ENCODE measurements around the gene IMPA2.
"Not testable (repeated sequence)": the region's sequence is repeated elsewhere in the genome, so short reads cannot be mapped to it uniquely, and the experiment has no call there.

DNA sequence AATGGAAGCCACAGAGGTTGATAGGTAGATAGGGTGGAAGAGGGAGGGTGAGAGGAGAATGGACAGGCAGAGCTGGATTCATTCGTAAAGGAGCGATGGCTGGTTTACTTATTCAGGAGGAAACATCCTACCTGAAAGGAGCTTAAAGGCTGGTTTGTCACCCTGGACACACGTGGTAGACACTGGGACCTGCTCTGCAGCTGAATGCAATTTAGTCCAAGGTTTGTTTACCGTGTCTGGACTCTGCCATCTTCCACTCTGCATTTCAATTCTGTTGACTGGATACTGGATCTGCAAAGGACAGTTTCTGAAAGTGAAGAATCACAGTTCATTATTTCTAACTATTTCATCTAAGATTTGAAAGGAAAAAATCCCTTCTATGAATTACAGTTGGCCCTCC, 96.7 kb downstream of the IMPA2 start:
- TF ChIP-seq, protein P1, sequence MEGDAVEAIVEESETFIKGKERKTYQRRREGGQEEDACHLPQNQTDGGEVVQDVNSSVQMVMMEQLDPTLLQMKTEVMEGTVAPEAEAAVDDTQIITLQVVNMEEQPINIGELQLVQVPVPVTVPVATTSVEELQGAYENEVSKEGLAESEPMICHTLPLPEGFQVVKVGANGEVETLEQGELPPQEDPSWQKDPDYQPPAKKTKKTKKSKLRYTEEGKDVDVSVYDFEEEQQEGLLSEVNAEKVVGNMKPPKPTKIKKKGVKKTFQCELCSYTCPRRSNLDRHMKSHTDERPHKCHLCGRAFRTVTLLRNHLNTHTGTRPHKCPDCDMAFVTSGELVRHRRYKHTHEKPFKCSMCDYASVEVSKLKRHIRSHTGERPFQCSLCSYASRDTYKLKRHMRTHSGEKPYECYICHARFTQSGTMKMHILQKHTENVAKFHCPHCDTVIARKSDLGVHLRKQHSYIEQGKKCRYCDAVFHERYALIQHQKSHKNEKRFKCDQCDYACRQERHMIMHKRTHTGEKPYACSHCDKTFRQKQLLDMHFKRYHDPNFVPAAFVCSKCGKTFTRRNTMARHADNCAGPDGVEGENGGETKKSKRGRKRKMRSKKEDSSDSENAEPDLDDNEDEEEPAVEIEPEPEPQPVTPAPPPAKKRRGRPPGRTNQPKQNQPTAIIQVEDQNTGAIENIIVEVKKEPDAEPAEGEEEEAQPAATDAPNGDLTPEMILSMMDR (IDR thresholded peaks at IDR 0.05): not testable (repeated sequence)
- not testable (repeated sequence) for TF ChIP-seq POLR2A (IDR thresholded peaks at IDR 0.05)

Data from uterus (tissue), 2 donors.